HepG2 (cell line): ENCODE results near the gene SASH1. TPM values are rescaled to one million over a fixed set of nuclear protein-coding genes. Genes with fewer than 3 reads are reported as not detected.
"Not testable (repeated sequence)": the region's sequence is repeated elsewhere in the genome, so short reads cannot be mapped to it uniquely, and the experiment has no call there.

Experiments
- ATAC-seq: fragments of 200-7000 bp; cut with Tn5 transposase; 3 replicates; pipeline ENCODE4 v1.9.1; 2020; ENCODE audit warnings: mild to moderate bottlenecking, moderate library complexity
- BruUV-seq: library from RNA; stranded (reverse); fragments of 400-500 nt; replicated peaks from 2 replicates; lab custom pipeline; 2021; lab: Mats Ljungman, UMichigan
- CTCF ChIA-PET: fragments of 300-600 bp; formaldehyde crosslinking; extraction: SDS; loops from one replicate; lab custom pipeline; 2021; ENCODE audit warnings: low total read pairs, inconsistent platforms, low intra/inter-chr PET ratio; lab: Yijun Ruan, JAX
- POLR2A ChIA-PET: fragments of 350-600 bp; sonication (Branson Sonifier 250); formaldehyde crosslinking; loops from one replicate; lab custom pipeline; 2020; ENCODE audit warnings: antibody characterized with exemption, inconsistent platforms; lab: Yijun Ruan, JAX
- DNase-seq: peaks from one replicate; pipeline ENCODE4 v3.0.0-alpha.2; 2015; ENCODE audit warnings: low spot score
- FAIRE-seq: peaks from 3 replicates; lab custom pipeline; 2011; peaks lifted over from hg19 to GRCh38; lab: Jason Lieb, UNC
- H2AFZ ChIP-seq: one replicate; pipeline ENCODE4 v1.6.1; 2011; ENCODE audit warnings: low read length, inconsistent platforms
- H3K27ac ChIP-seq: fragments of 300-600 bp; 3 replicates; pipeline ENCODE4 v1.8.0; 2011; ENCODE audit warnings: mixed run types, mild to moderate bottlenecking, mixed read lengths, low read length, inconsistent platforms; ENCODE audit not compliant: insufficient read depth; ENCODE audit errors: extremely low read length
- H3K27me3 ChIP-seq, 2 experiments: fragments of 200-600 bp in 1 of 2; 2 replicates in 1 of 2; 3 replicates in 1 of 2; pipeline versions ENCODE4 v1.6.0 to v1.8.0; 2011; ENCODE audit warnings: low read length in 2 of 2, mild to moderate bottlenecking in 2 of 2, moderate library complexity in 2 of 2, inconsistent platforms in 1 of 2; ENCODE audit not compliant: insufficient read depth in 2 of 2, control insufficient read depth in 1 of 2
- H3K36me3 ChIP-seq, 2 experiments: fragments of 200-600 bp in 1 of 2; replicated peaks in 1 of 2; 2 replicates in 1 of 2; 3 replicates in 1 of 2; pipeline versions ENCODE4 v1.5.1 to v1.8.0; 2011; ENCODE audit warnings: low read length in 2 of 2, inconsistent platforms in 1 of 2; ENCODE audit not compliant: insufficient read depth in 2 of 2, control insufficient read depth in 1 of 2
- H3K4me1 ChIP-seq: 2 replicates; pipeline ENCODE4 v1.5.1; 2012; ENCODE audit warnings: low read length, inconsistent platforms; ENCODE audit not compliant: insufficient read depth
- H3K4me2 ChIP-seq: 2 replicates; pipeline ENCODE4 v1.6.0; 2011; ENCODE audit warnings: low read depth, low read length, inconsistent platforms
- H3K4me3 ChIP-seq, 3 experiments: fragments of 200-600 bp in 1 of 3; sonication (generic), shearing (Covaris generic) in 1 of 3; replicated peaks in 1 of 3; 2 replicates each; pipeline ENCODE4 v1.5.1; 2011 to 2016; ENCODE audit warnings: low read length in 3 of 3, inconsistent platforms in 2 of 3, low read depth in 2 of 3, mild to moderate bottlenecking in 2 of 3, control low read depth in 1 of 3, mixed read lengths in 1 of 3; ENCODE audit not compliant: insufficient read depth in 1 of 3
- H3K79me2 ChIP-seq: one replicate; pipeline ENCODE4 v1.6.1; 2011; ENCODE audit warnings: low read length, inconsistent platforms; ENCODE audit not compliant: insufficient read depth
- H3K9ac ChIP-seq: 2 replicates; pipeline ENCODE4 v1.6.0; 2011; ENCODE audit warnings: mild to moderate bottlenecking, low read depth, low read length, inconsistent platforms; ENCODE audit not compliant: insufficient read depth
- H3K9me3 ChIP-seq: 2 replicates; pipeline ENCODE4 v1.5.1; 2012; ENCODE audit warnings: mild to moderate bottlenecking, low read length
- H4K20me1 ChIP-seq: 2 replicates; pipeline ENCODE4 v1.6.0; 2011; ENCODE audit warnings: inconsistent platforms, mild to moderate bottlenecking, low read length, moderate library complexity; ENCODE audit not compliant: insufficient read depth
- ATF7 ChIP-seq, 2 experiments: fragments of 450-650 bp in 1 of 2; sonication (generic) in 1 of 2; formaldehyde crosslinking in 1 of 2; IDR thresholded peaks; 2 replicates each; pipeline versions ENCODE4 v1.4.0 to v1.6.1; 2016 to 2020; ENCODE audit warnings: antibody characterized with exemption in 1 of 2, mild to moderate bottlenecking in 1 of 2, missing genetic modification reagents in 1 of 2
- CCDC6 ChIP-seq: sonication (generic); formaldehyde crosslinking; IDR thresholded peaks from 2 replicates; pipeline ENCODE4 v1.8.1; 2022; ENCODE audit warnings: mild to moderate bottlenecking, missing genetic modification reagents, moderate library complexity
- FOXK2 ChIP-seq: fragments of 450-650 bp; IDR thresholded peaks from 2 replicates; pipeline ENCODE4 v1.6.1; 2016
- SMYD3 ChIP-seq: sonication (generic); formaldehyde crosslinking; IDR thresholded peaks from 2 replicates; pipeline ENCODE4 v1.8.1; 2023; ENCODE audit warnings: mild to moderate bottlenecking, missing genetic modification reagents
- TBP ChIP-seq: sonication (generic); formaldehyde crosslinking; IDR thresholded peaks from 2 replicates; pipeline ENCODE4 v1.5.0; 2020; ENCODE audit warnings: missing genetic modification reagents
- ZEB1 ChIP-seq: IDR thresholded peaks from 2 replicates; pipeline ENCODE4 v1.6.1; 2012; ENCODE audit warnings: mild to moderate bottlenecking, low read depth, inconsistent platforms; ENCODE audit not compliant: insufficient replicate concordance
- ZNF296 ChIP-seq: sonication (generic); formaldehyde crosslinking; conservative IDR thresholded peaks from 2 replicates; pipeline ENCODE4 v1.5.0; 2020; ENCODE audit warnings: mild to moderate bottlenecking, missing genetic modification reagents
- ZNF460 ChIP-seq: sonication (generic); formaldehyde crosslinking; IDR thresholded peaks from 2 replicates; pipeline ENCODE4 v1.5.1; 2020; ENCODE audit warnings: missing genetic modification reagents, mild to moderate bottlenecking, borderline replicate concordance
- WGBS: methylation state at CpG from one replicate; pipeline ENCODE4 v1.1.6; 2017; ENCODE audit warnings: low lambda C conversion rate; 5-methylcytosine and 5-hydroxymethylcytosine counted together
- in situ Hi-C: cut with HindIII; loops from 2 replicates; pipeline ENCODE4 v1.10.0; 2017; ENCODE audit warnings: low pct_unique_long_range_greater_than_20kb; ENCODE audit not compliant: extremely low pct_ligation_motif_present
- intact Hi-C: fragments of 100-400 bp; cut with micrococcal nuclease; formaldehyde crosslinking; loops from one replicate; pipeline ENCODE4 v1.10.0; 2022; ENCODE audit not compliant: unreplicated experiment
- polyA plus RNA-seq, 8 experiments: library from polyadenylated mRNA; depleted of rRNA in 3 of 8; stranded (reverse) in 7 of 8; unstranded in 1 of 8; fragments of >200 nt; fragmentation: Illumina TruSeq in 4 of 8; extraction: Trizol in 4 of 8; gene quantifications; 2 replicates each; pipeline versions ENCODE4 v1.2.1 to v1.2.3, GENCODE V29; 2011 to 2016; ENCODE audit warnings: low read depth in 4 of 8, missing spikeins in 1 of 8, mixed read lengths in 1 of 8; ENCODE audit not compliant: insufficient read depth in 1 of 8
- total RNA-seq, 5 experiments: library from RNA; depleted of rRNA; stranded (reverse); fragments of >200 nt; fragmentation: Illumina TruSeq; extraction: Trizol; gene quantifications; 2 replicates each; pipeline ENCODE4 v1.2.3, GENCODE V29; 2016; ENCODE audit warnings: low read depth in 1 of 5
- TF ChIP-seq, protein P1 (sequence below): sonication (generic); formaldehyde crosslinking; IDR thresholded peaks from 2 replicates; pipeline ENCODE4 v1.4.0; 2020; ENCODE audit warnings: missing genetic modification reagents

The SASH1 gene
- total and polyA plus RNA-seq, 2 of the 13 experiments (the other 11 are each of a cell fraction or from before 2014, with no cell fraction given), result 7.5 to 8.2 TPM

DNA sequence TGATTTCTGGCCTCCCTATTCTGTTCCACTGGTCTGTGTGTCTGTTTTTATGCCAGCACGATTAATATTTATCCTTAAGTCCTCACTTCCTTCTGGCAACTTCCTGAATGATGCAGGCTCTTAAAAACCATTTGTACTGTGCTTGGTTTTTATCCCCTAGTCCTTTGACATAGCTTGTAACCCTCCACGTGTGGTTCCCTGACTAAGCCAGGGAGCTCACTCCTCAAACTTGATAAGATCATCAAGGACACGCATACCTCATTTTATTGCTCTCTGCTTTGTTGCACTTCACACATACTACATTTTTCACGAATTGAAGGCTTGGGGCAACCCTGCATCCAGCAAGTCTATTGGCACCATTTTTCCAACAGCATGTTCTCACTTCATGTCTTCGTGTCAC, 237.8 kb downstream of the SASH1 start (continued):
- TF ChIP-seq ZEB1, result no peak
- TF ChIP-seq, protein P1, sequence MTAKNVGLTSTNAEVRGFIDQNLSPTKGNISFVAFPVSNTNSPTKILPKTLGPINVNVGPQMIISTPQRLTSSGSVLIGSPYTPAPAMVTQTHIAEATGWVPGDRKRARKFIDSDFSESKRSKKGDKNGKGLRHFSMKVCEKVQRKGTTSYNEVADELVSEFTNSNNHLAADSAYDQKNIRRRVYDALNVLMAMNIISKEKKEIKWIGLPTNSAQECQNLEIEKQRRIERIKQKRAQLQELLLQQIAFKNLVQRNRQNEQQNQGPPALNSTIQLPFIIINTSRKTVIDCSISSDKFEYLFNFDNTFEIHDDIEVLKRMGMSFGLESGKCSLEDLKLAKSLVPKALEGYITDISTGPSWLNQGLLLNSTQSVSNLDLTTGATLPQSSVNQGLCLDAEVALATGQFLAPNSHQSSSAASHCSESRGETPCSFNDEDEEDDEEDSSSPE (CRISPR knock-in tag), result no peak

DNA sequence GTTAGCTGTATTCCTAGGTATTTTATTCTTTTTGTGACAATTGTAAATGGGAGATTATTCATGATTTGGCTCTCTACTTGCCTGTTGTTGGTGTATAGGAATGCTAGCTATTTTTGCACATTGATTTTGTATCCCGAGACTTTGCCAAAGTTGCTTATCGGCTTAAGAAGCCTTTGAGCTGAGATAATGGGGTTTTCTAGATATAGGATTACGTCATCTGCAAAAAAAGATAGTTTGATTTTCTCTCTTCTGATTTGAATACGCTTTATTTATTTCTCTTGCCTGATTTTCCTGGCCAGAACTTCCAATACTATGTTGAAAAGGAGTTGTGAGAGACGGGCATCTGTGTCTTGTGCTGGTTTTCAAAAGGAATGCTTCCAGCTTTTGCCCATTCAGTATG, 241.0 kb downstream of the SASH1 start:
- Histone ChIP-seq H3K79me2 (no peaks in the 10 kb centered on the region), H3K9me3 (no peaks in the 10 kb centered on the region), H3K36me3 (no peaks in the 10 kb centered on the region), H3K4me2 (no peak overlapping the region), H3K4me1 (no peaks in the 10 kb centered on the region), H3K9ac (no peak overlapping the region), H4K20me1 (no peaks in the 10 kb centered on the region), H2AFZ (no peak overlapping the region), H3K27ac (no peak overlapping the region), H3K4me3 (no peak overlapping the region), H3K27me3 (peaks cover 0 to under 1% of the 10 kb centered on the region in 2 experiments; a peak in 1 of 5 replicates)
- in situ Hi-C loops, result no loop called here
- ChIA-PET POLR2A (no interaction called here), CTCF (no interaction called here)
- intact Hi-C loops, result no loop called here
- FAIRE-seq (no peak), ATAC-seq (no peak), DNase-seq (no peak)
- TF ChIP-seq ZNF296 (no peak), TBP (no peak), ATF7 (IDR thresholded peaks at IDR 0.05) (peak; percentile 94), ATF7 (CRISPR knock-in tag; IDR thresholded peaks at IDR 0.05) (no peak), CCDC6 (CRISPR knock-in tag) (no peak), SMYD3 (CRISPR knock-in tag) (no peak), ZNF460 (no peak), FOXK2 (no peak)
- 3% methylated on average over 5 of the region's 5 CpGs for WGBS
- BruUV-seq, result no TSS peak

DNA sequence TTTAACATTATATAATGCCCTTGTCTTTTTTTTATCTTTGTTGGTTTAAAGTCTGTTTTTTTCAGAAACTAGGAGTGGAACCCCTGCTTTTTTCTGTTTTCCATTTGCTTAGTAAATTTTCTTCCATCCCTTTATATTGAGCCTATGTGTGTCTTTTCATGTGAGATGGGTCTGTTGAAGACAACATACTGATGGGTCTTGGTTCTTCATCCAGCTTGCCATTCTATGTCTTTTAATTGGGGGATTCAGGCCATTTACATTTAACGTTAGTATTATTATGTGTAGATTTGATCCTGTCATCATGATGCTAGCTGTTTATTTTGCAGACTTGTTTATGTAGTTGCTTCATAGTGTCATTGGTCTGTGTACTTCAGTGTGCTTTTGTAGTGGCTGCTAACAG, 243.0 kb downstream of the SASH1 start:
- POLR2A ChIA-PET, H3K9me3 ChIP-seq, BruUV-seq, intact Hi-C loops, CTCF ChIA-PET, H3K4me2 ChIP-seq, H3K9ac ChIP-seq, in situ Hi-C loops, H3K79me2 ChIP-seq, ATAC-seq, H2AFZ ChIP-seq, H3K27me3 ChIP-seq, H4K20me1 ChIP-seq, FAIRE-seq, H3K27ac ChIP-seq, H3K4me1 ChIP-seq, H3K36me3 ChIP-seq, DNase-seq, H3K4me3 ChIP-seq: not testable (repeated sequence)
- 23% methylated on average over 1 of the region's 1 CpG for WGBS
